Measurements from ENCODE around the gene GPC6.

- no peak for TF ChIP-seq EZH2 (IDR thresholded peaks at IDR 0.05; ENCODE audit: borderline replicate concordance, insufficient read depth, low read depth, low read length, poor library complexity, severe bottlenecking)
- TF ChIP-seq CTCF (IDR thresholded peaks at IDR 0.05): no peak
Measured at GRCh38 chr13:93936901-93937300, 710.3 kb downstream of the GPC6 start.

Measured in B cell (primary cell).